Vagina (tissue), 2 donors: ENCODE measurements around the gene ANKRD45. TPM values are rescaled to one million over a fixed set of nuclear protein-coding genes. Genes with fewer than 3 reads are reported as not detected.
"Not testable (repeated sequence)": the region's sequence is repeated elsewhere in the genome, so short reads cannot be mapped to it uniquely, and the experiment has no call there.

ENCODE experiments used
- DNase-seq, 2 donors: peaks; one replicate each; pipeline ENCODE4 v3.0.0-alpha.2; 2017; ENCODE audit errors: extremely low spot score in 2 of 2
- H3K27ac ChIP-seq: fragments of 200-600 bp; sonication (generic); one replicate; pipeline ENCODE4 v1.5.1; 2019
- H3K27me3 ChIP-seq: fragments of 200-600 bp; sonication (generic); one replicate; pipeline ENCODE4 v1.5.1; 2019
- H3K36me3 ChIP-seq, 2 donors: fragments of 200-600 bp; sonication (generic); one replicate each; pipeline ENCODE4 v1.5.1; 2017 to 2019
- H3K4me1 ChIP-seq: fragments of 200-600 bp; sonication (generic); one replicate; pipeline ENCODE4 v1.5.1; 2019
- H3K4me3 ChIP-seq, 2 donors: fragments of 200-600 bp; sonication (generic); 1 replicate in 1 of 2; 2 replicates in 1 of 2; pipeline ENCODE4 v1.5.1; 2016 to 2019
- H3K9me3 ChIP-seq: fragments of 200-600 bp; sonication (generic); one replicate; pipeline ENCODE4 v1.5.1; 2019
- POLR2A ChIP-seq, 2 donors: fragments of 450-650 bp; IDR thresholded peaks; one replicate each; pipeline ENCODE4 v1.6.1; 2017; ENCODE audit warnings: antibody characterized with exemption in 2 of 2, mild to moderate bottlenecking in 2 of 2, moderate library complexity in 2 of 2
- POLR2AphosphoS5 ChIP-seq, 2 donors: sonication (generic); formaldehyde crosslinking; IDR thresholded peaks; one replicate each; pipeline ENCODE4 v1.9.0; 2017; ENCODE audit warnings: antibody characterized with exemption in 2 of 2, mild to moderate bottlenecking in 2 of 2, low read depth in 1 of 2; ENCODE audit not compliant: insufficient read depth in 1 of 2
- intact Hi-C: fragments of 100-400 bp; cut with DNase I; formaldehyde crosslinking; loops from one replicate; pipeline ENCODE4 v1.15.1; 2023
- total RNA-seq: library from RNA; depleted of rRNA; stranded (reverse); fragments of >200 nt; gene quantifications from one replicate; pipeline ENCODE4 v1.2.3, GENCODE V29; 2016
- TF ChIP-seq, protein P1 (sequence below), 3 experiments: fragments of 450-650 bp in 2 of 3; fragments of 200-600 bp in 1 of 3; sonication (generic) in 1 of 3; IDR thresholded peaks; one replicate each; pipeline ENCODE4 v1.5.1; 2017 to 2019; ENCODE audit warnings: antibody characterized with exemption in 3 of 3, mild to moderate bottlenecking in 2 of 3, moderate library complexity in 2 of 3

The ANKRD45 gene
- total RNA-seq, 1 donor from 2014 or later, result not detected

DNA sequence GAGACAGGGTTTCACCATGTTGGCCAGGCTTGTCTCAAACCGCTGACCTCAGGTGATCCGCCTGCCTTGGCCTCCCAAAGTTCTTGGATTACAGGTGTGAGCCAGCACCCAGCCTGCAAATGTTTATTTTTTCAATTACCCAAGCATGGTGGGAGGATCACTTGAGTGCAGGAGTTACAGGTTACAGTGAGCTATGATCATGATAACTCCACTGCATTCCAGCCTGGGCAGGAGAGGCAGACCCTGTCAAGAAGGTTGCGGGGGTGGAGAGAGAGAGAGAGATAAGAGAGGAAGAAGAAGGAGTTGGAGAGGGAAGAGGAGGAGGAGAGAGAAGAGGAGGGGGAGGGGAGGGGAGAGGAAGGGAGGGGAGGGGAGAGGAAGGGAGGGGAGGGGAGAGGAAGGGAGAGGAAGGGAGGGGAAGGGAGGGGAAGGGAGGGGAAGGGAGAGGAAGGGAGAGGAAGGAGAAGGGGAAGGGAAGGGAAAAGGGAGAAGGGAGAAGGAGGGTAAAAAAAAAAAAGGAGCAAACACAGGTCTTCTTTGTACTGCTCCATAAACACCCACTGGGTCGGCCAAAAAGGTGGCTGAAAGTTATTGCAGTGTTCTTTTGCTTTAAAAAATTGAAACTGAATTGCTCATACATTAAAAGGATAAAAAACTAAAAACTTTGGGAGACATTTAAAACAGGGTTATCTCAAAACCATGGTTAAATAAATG is 61.0 kb downstream of the ANKRD45 start:
- Histone ChIP-seq H3K27me3 (no peaks in the 10 kb centered on the region), H3K27ac (no peak overlapping the region), H3K36me3 (no peaks in the 10 kb centered on the region), H3K9me3 (no peaks in the 10 kb centered on the region), H3K4me1 (no peaks in the 10 kb centered on the region), H3K4me3 (no peak overlapping the region)
- DNase-seq, result no peak
- intact Hi-C loops, result no loop called here
- TF ChIP-seq POLR2AphosphoS5 (IDR thresholded peaks at IDR 0.05; ENCODE audit: insufficient read depth in 1 of 2, low read depth in 1 of 2), result no peak
- TF ChIP-seq, protein P1, sequence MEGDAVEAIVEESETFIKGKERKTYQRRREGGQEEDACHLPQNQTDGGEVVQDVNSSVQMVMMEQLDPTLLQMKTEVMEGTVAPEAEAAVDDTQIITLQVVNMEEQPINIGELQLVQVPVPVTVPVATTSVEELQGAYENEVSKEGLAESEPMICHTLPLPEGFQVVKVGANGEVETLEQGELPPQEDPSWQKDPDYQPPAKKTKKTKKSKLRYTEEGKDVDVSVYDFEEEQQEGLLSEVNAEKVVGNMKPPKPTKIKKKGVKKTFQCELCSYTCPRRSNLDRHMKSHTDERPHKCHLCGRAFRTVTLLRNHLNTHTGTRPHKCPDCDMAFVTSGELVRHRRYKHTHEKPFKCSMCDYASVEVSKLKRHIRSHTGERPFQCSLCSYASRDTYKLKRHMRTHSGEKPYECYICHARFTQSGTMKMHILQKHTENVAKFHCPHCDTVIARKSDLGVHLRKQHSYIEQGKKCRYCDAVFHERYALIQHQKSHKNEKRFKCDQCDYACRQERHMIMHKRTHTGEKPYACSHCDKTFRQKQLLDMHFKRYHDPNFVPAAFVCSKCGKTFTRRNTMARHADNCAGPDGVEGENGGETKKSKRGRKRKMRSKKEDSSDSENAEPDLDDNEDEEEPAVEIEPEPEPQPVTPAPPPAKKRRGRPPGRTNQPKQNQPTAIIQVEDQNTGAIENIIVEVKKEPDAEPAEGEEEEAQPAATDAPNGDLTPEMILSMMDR (IDR thresholded peaks at IDR 0.05), result no peak
- TF ChIP-seq POLR2A (IDR thresholded peaks at IDR 0.05), result no peak

DNA sequence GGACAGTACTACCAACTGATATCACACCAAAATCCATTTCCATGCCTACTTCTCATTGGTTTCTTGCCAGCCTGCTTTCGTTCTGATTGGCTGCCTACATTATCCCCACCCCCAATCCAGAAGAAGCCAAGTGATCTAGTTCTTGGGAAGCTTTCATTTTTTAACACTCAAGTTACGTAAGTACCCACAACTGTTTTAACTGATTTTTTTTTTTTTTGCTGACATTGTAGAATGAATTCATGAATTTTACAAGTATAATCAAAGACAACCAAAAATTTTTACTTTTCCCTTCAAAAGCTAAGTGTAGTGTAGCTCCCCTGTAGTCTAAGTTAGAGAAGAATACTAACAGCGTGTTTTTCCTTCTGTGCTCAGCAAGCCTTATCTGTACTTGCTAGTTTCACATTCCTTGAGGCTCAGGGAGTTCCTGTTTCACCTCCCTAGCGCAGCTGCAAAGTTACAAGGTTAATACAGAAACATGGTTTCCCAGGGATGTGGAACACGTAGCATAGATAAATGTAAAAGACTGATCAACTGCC is 66.5 kb downstream of the ANKRD45 start, which contains the start of gene SLC9C2:
Gene SLC9C2, minus strand, starts transcription at position 17 of the 536 bp plus-strand sequence. CDS start 1,296 bp downstream, outside the sequence.
- no peak for TF ChIP-seq POLR2A (IDR thresholded peaks at IDR 0.05)
- TF ChIP-seq, protein P1 (IDR thresholded peaks at IDR 0.05), result no peak
- TF ChIP-seq POLR2AphosphoS5 (IDR thresholded peaks at IDR 0.05; ENCODE audit: insufficient read depth in 1 of 2, low read depth in 1 of 2), result no peak
- no peaks in the 10 kb centered on the region for H3K27me3 ChIP-seq
- H3K9me3 ChIP-seq, result no peaks in the 10 kb centered on the region
- peak within 1 kb of the TSS in 1 of 2 donors; percentile 12 for H3K4me3 ChIP-seq
- H3K36me3 ChIP-seq, result no peaks in the 10 kb centered on the region
- no peaks in the 10 kb centered on the region for H3K4me1 ChIP-seq
- intact Hi-C loops, result no loop called here
- no peak for DNase-seq
- no peak within 1 kb of the TSS for H3K27ac ChIP-seq

DNA sequence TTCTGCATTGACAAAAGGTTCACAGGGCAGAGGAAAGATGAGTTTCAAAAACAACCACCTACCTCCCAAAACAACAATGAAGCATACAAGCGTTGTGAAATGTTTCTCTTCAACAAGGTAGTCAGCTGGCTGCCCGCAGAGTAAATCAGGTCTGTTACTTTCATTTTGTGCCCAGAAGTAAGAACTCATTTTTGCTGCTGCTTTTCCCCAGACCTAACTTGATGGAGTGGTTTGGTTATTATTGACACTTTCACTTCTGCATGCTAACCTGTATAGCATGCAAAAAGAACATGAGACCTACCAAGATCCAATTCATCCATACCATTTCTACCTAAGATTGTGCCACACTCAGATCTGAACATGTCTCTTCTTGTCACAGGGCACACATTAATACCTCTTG is 68.1 kb downstream of the ANKRD45 start:
- no peak for DNase-seq
- Histone ChIP-seq H3K9me3 (no peaks in the 10 kb centered on the region), H3K36me3 (no peaks in the 10 kb centered on the region), H3K27ac (no peak overlapping the region), H3K4me3 (no peak overlapping the region), H3K27me3 (no peaks in the 10 kb centered on the region), H3K4me1 (no peaks in the 10 kb centered on the region)
- TF ChIP-seq, protein P1 (IDR thresholded peaks at IDR 0.05), result no peak
- TF ChIP-seq POLR2A (IDR thresholded peaks at IDR 0.05) (no peak), POLR2AphosphoS5 (IDR thresholded peaks at IDR 0.05; ENCODE audit: insufficient read depth in 1 of 2, low read depth in 1 of 2) (no peak)
- intact Hi-C loops, result no loop called here

DNA sequence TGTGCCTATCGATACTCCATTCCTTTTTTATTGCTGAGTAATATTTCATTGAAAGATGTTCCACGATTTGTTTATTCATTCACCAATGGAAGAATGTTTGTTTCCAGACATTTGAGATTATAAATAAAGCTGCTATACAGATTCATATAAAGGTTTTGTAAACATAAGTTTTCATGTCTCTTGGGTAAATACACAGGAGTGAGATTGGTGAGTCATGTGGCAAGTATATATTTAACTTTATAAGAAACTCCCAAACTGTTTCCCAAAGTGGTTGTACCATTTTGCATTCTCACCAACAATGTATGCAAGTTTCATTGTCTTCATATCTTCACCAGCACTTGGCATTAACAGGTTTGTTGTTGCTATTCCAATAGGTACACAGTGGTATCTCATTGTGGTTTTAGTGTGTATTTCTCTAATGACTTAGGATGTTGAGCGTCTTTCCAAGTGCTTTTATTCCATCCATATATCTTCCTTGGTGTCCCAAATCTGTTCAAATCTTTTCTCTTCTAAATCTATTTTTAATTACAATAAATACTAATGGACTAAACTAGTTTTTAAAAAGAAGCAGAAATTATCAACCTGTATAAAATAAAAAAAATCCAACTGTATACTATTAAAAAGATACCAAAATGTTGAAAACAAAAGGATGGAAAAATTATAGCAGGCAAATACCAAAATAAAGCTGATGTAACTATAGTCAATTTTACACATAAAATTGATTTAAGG is 73.4 kb downstream of the ANKRD45 start:
- Histone ChIP-seq H3K4me3 (no peak overlapping the region), H3K27me3 (no peaks in the 10 kb centered on the region), H3K9me3 (no peaks in the 10 kb centered on the region), H3K27ac (no peak overlapping the region), H3K36me3 (no peaks in the 10 kb centered on the region), H3K4me1 (no peaks in the 10 kb centered on the region)
- TF ChIP-seq POLR2AphosphoS5 (IDR thresholded peaks at IDR 0.05; ENCODE audit: insufficient read depth in 1 of 2, low read depth in 1 of 2) (no peak), POLR2A (IDR thresholded peaks at IDR 0.05) (no peak)
- TF ChIP-seq, protein P1 (IDR thresholded peaks at IDR 0.05), result no peak
- DNase-seq, result no peak
- intact Hi-C loops, result no loop called here

DNA sequence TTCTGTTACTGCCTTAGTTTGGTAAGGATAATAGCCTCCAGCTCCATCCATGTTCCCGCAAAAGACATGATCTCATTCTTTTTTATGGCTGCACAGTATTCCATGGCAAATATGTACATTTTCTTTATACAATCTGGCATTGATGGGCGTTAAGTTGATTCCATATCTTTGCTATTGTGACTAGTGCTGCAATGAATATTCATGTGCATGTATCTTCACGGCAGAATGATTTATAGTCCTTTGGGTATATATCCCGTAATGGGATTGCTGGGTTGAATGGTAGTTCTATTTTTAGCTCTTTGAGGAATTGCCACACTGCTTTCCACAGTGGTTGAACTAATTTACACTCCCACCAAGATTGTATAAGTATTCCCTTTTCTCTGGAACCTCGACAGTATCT is 78.5 kb downstream of the ANKRD45 start:
- H3K9me3 ChIP-seq, H3K36me3 ChIP-seq, H3K27me3 ChIP-seq, H3K27ac ChIP-seq, H3K4me3 ChIP-seq, H3K4me1 ChIP-seq, DNase-seq, intact Hi-C loops: not testable (repeated sequence)
